NCI-H2196 treated with DMSO at 0.1 percent for 48 hours (cell line): Measurements from ENCODE around the gene MAFB.

Experiments
- DNase-seq: peaks from one replicate; lab custom pipeline; 2025; ENCODE audit not compliant: unreplicated experiment; lab: John Stamatoyannopoulos, UW

MAFB gene

GRCh38 chr20:40682104-40682981 lies 6.7 kb downstream of the MAFB start:
- DNase-seq: no peak

- DNase-seq: no peak
These were observed 7.4 kb downstream of the MAFB start for GRCh38 chr20:40681684-40682083.

- DNase-seq: no peak
These were observed 7.9 kb downstream of the MAFB start for GRCh38 chr20:40681165-40681564.

- DNase-seq: no peak
These were observed 8.7 kb downstream of the MAFB start for GRCh38 chr20:40680161-40680959.

GRCh38 chr20:40679184-40679583 lies 9.9 kb downstream of the MAFB start:
- no peak for DNase-seq

GRCh38 chr20:40678286-40678875 lies 10.7 kb downstream of the MAFB start:
- DNase-seq: no peak

GRCh38 chr20:40677343-40677924 lies 11.6 kb downstream of the MAFB start:
- no peak for DNase-seq

GRCh38 chr20:40676491-40677269 lies 12.4 kb downstream of the MAFB start:
- no peak for DNase-seq

GRCh38 chr20:40675599-40676221 lies 13.3 kb downstream of the MAFB start:
- no peak for DNase-seq

- DNase-seq: no peak
These were observed 15.6 kb downstream of the MAFB start for GRCh38 chr20:40673442-40673841.

GRCh38 chr20:40672095-40672494 lies 16.9 kb downstream of the MAFB start:
- no peak for DNase-seq

GRCh38 chr20:40670253-40670652 lies 18.8 kb downstream of the MAFB start:
- no peak for DNase-seq

GRCh38 chr20:40669692-40670091 lies 19.3 kb downstream of the MAFB start:
- no peak for DNase-seq

GRCh38 chr20:40668449-40669228 lies 20.4 kb downstream of the MAFB start:
- no peak for DNase-seq

- DNase-seq: no peak
These were observed 21.5 kb downstream of the MAFB start for GRCh38 chr20:40667503-40667902.

- no peak for DNase-seq
These were observed 22.7 kb downstream of the MAFB start for GRCh38 chr20:40666336-40666735.

GRCh38 chr20:40664891-40665290 lies 24.1 kb downstream of the MAFB start:
- DNase-seq: no peak

GRCh38 chr20:40663991-40664880 lies 24.8 kb downstream of the MAFB start:
- no peak for DNase-seq
